Vagina (tissue), 2 donors: ENCODE data around the gene CAST.

ENCODE experiments used
- POLR2A ChIP-seq, 2 donors: fragments of 450-650 bp; IDR thresholded peaks; one replicate each; pipeline ENCODE4 v1.6.1; 2017; ENCODE audit warnings: antibody characterized with exemption in 2 of 2, mild to moderate bottlenecking in 2 of 2, moderate library complexity in 2 of 2
- TF ChIP-seq, protein P1 (sequence below), 3 experiments: fragments of 450-650 bp in 2 of 3; fragments of 200-600 bp in 1 of 3; sonication (generic) in 1 of 3; IDR thresholded peaks; one replicate each; pipeline ENCODE4 v1.5.1; 2017 to 2019; ENCODE audit warnings: antibody characterized with exemption in 3 of 3, mild to moderate bottlenecking in 2 of 3, moderate library complexity in 2 of 3

GRCh38 chr5:96753848-96754247, 91.7 kb downstream of the CAST start:
- TF ChIP-seq, protein P1, sequence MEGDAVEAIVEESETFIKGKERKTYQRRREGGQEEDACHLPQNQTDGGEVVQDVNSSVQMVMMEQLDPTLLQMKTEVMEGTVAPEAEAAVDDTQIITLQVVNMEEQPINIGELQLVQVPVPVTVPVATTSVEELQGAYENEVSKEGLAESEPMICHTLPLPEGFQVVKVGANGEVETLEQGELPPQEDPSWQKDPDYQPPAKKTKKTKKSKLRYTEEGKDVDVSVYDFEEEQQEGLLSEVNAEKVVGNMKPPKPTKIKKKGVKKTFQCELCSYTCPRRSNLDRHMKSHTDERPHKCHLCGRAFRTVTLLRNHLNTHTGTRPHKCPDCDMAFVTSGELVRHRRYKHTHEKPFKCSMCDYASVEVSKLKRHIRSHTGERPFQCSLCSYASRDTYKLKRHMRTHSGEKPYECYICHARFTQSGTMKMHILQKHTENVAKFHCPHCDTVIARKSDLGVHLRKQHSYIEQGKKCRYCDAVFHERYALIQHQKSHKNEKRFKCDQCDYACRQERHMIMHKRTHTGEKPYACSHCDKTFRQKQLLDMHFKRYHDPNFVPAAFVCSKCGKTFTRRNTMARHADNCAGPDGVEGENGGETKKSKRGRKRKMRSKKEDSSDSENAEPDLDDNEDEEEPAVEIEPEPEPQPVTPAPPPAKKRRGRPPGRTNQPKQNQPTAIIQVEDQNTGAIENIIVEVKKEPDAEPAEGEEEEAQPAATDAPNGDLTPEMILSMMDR (IDR thresholded peaks at IDR 0.05) = no peak
- TF ChIP-seq POLR2A (IDR thresholded peaks at IDR 0.05) = no peak
